K562 (cell line): ENCODE measurements around the gene ZCWPW1. TPM values are rescaled to one million over a fixed set of nuclear protein-coding genes. Genes with fewer than 3 reads are reported as not detected.

Experiments
- ASH1L ChIP-seq: fragments of 450-650 bp; IDR thresholded peaks from 2 replicates; pipeline ENCODE4 v1.6.1; 2018; ENCODE audit warnings: borderline replicate concordance, mild to moderate bottlenecking, low read depth; ENCODE audit not compliant: partially characterized antibody
- C11orf30 ChIP-seq: fragments of 450-650 bp; IDR thresholded peaks from 2 replicates; pipeline ENCODE4 v1.6.1; 2016; ENCODE audit warnings: low read depth, mild to moderate bottlenecking
- CBX8 ChIP-seq: fragments of 200-600 bp; sonication (generic); IDR thresholded peaks from 2 replicates; pipeline ENCODE4 v1.6.1; 2012; ENCODE audit warnings: borderline replicate concordance, mixed run types, low read depth, mild to moderate bottlenecking, moderate library complexity, mixed read lengths, low read length, control low read depth, inconsistent platforms; ENCODE audit not compliant: poor library complexity, severe bottlenecking; ENCODE audit errors: extremely low read depth
- MEF2A ChIP-seq: IDR thresholded peaks from 2 replicates; pipeline ENCODE4 v1.6.1; 2011; ENCODE audit warnings: low read depth, mild to moderate bottlenecking, low read length, moderate library complexity; ENCODE audit not compliant: control insufficient read depth
- NFIC ChIP-seq: fragments of 450-650 bp; IDR thresholded peaks from 2 replicates; pipeline ENCODE4 v1.6.1; 2017; ENCODE audit warnings: mild to moderate bottlenecking, inconsistent platforms
- NFYB ChIP-seq: IDR thresholded peaks from 2 replicates; pipeline ENCODE4 v1.6.1; 2011; ENCODE audit warnings: mild to moderate bottlenecking, moderate library complexity; ENCODE audit not compliant: insufficient read length; ENCODE audit errors: extremely low read depth
- POLR3A ChIP-seq: IDR thresholded peaks from 2 replicates; pipeline ENCODE4 v1.6.1; 2011; ENCODE audit warnings: borderline replicate concordance, mild to moderate bottlenecking, moderate library complexity; ENCODE audit not compliant: insufficient read length, insufficient read depth; ENCODE audit errors: extremely low read depth
- PYGO2 ChIP-seq: fragments of 450-650 bp; IDR thresholded peaks from 2 replicates; pipeline ENCODE4 v1.6.1; 2016; ENCODE audit warnings: mild to moderate bottlenecking, missing genetic modification characterization, moderate library complexity, missing compliant biosample characterization
- TSC22D4 ChIP-seq: fragments of 450-650 bp; IDR thresholded peaks from 2 replicates; pipeline ENCODE4 v1.6.1; 2016; ENCODE audit warnings: missing genetic modification characterization, missing biosample characterization, control low read depth
- polyA plus RNA-seq, 8 experiments: library from polyadenylated mRNA; depleted of rRNA in 4 of 8; stranded (reverse) in 5 of 8; unstranded in 3 of 8; fragments of >200 nt; fragmentation: Nextera tagmentation in 2 of 8; fragmentation: Illumina TruSeq in 1 of 8; extraction: Ambion mirVana in 2 of 8; extraction: Trizol in 1 of 8; gene quantifications; 2 replicates each; pipeline versions ENCODE4 v1.2.1 to v1.2.3, GENCODE V29; 2011 to 2014; ENCODE audit warnings: inconsistent platforms in 1 of 8, missing spikeins in 1 of 8
- total RNA-seq, 7 experiments: library from RNA; depleted of rRNA in 6 of 7; stranded (reverse); fragments of >200 nt in 6 of 7; fragmentation: Illumina TruSeq in 2 of 7; extraction: Trizol in 2 of 7; gene quantifications; 2 replicates each; pipeline versions ENCODE4 v1.2.1 to v1.2.3, GENCODE V29; 2011 to 2021; ENCODE audit warnings: low replicate concordance in 1 of 7
- TF ChIP-seq, protein P1 (sequence below): sonication (generic); formaldehyde crosslinking; IDR thresholded peaks from 2 replicates; pipeline ENCODE4 v1.8.1; 2022; ENCODE audit warnings: missing genetic modification reagents
- TF ChIP-seq, protein P2 (sequence below): fragments of 450-650 bp; formaldehyde crosslinking; IDR thresholded peaks from 2 replicates; pipeline ENCODE4 v1.4.0; 2022; ENCODE audit warnings: mild to moderate bottlenecking, moderate library complexity
- TF ChIP-seq, protein P3 (sequence below): fragments of 450-650 bp; IDR thresholded peaks from 2 replicates; pipeline ENCODE4 v1.6.1; 2016; ENCODE audit warnings: low read depth, mild to moderate bottlenecking, moderate library complexity
- TF ChIP-seq, protein P4 (sequence below): fragments of 450-650 bp; IDR thresholded peaks from 2 replicates; pipeline ENCODE4 v1.7.0; 2016; ENCODE audit warnings: borderline replicate concordance
- TF ChIP-seq, protein P5 (sequence below): fragments of 250-450 bp; sonication (Bioruptor Pico); IDR thresholded peaks from 2 replicates; pipeline ENCODE4 v1.8.0; 2022; ENCODE audit warnings: moderate library complexity, mild to moderate bottlenecking, inconsistent platforms
- TF ChIP-seq, protein P6 (sequence below): sonication (generic); formaldehyde crosslinking; IDR thresholded peaks from 2 replicates; pipeline ENCODE4 v1.8.0; 2022; ENCODE audit warnings: mild to moderate bottlenecking, missing genetic modification reagents

ZCWPW1 gene
- total and polyA plus RNA-seq, 9 of the 15 experiments (the other 6 are each of a cell fraction or from before 2014, with no cell fraction given) = 0.18 to 1.7 (median 1.2) TPM

DNA sequence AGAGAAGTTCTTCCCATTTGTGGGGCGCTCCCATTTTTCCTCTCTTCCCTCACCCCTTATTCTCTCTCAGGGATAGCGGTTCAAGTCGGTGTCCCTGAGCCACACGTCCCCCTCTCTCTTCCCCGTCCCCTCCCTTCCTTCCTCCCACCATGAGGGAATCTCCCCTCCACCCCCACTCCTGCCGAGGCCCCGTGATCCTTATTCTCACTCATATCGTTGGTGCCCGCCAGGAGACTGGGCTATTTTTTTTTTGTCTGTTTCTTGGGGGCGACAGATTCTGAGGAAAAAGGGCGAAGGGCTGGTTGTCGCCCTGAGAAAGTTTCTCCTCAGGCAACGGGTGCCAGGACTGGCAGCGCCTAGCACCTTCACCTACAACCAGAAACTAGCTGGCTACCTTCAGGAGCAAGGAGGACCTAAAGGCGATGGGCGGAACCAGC, 723 bp downstream of the ZCWPW1 start (continued):
- TF ChIP-seq, protein P1, sequence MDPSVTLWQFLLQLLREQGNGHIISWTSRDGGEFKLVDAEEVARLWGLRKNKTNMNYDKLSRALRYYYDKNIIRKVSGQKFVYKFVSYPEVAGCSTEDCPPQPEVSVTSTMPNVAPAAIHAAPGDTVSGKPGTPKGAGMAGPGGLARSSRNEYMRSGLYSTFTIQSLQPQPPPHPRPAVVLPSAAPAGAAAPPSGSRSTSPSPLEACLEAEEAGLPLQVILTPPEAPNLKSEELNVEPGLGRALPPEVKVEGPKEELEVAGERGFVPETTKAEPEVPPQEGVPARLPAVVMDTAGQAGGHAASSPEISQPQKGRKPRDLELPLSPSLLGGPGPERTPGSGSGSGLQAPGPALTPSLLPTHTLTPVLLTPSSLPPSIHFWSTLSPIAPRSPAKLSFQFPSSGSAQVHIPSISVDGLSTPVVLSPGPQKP (CRISPR knock-in tag) = 0 out of 2 replicates have a peak, but pooled peaks have one; percentile 41
- TF ChIP-seq, protein P2, sequence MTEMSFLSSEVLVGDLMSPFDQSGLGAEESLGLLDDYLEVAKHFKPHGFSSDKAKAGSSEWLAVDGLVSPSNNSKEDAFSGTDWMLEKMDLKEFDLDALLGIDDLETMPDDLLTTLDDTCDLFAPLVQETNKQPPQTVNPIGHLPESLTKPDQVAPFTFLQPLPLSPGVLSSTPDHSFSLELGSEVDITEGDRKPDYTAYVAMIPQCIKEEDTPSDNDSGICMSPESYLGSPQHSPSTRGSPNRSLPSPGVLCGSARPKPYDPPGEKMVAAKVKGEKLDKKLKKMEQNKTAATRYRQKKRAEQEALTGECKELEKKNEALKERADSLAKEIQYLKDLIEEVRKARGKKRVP (CRISPR knock-in tag) = peak; percentile 6; the same call in 1 of the 2 replicates
- no peak for TF ChIP-seq NFIC
- TF ChIP-seq, protein P3, sequence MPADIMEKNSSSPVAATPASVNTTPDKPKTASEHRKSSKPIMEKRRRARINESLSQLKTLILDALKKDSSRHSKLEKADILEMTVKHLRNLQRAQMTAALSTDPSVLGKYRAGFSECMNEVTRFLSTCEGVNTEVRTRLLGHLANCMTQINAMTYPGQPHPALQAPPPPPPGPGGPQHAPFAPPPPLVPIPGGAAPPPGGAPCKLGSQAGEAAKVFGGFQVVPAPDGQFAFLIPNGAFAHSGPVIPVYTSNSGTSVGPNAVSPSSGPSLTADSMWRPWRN = no peak
- no peak for TF ChIP-seq CBX8
- no peak for TF ChIP-seq NFYB
- no peak for TF ChIP-seq POLR3A
- TF ChIP-seq, protein P4, sequence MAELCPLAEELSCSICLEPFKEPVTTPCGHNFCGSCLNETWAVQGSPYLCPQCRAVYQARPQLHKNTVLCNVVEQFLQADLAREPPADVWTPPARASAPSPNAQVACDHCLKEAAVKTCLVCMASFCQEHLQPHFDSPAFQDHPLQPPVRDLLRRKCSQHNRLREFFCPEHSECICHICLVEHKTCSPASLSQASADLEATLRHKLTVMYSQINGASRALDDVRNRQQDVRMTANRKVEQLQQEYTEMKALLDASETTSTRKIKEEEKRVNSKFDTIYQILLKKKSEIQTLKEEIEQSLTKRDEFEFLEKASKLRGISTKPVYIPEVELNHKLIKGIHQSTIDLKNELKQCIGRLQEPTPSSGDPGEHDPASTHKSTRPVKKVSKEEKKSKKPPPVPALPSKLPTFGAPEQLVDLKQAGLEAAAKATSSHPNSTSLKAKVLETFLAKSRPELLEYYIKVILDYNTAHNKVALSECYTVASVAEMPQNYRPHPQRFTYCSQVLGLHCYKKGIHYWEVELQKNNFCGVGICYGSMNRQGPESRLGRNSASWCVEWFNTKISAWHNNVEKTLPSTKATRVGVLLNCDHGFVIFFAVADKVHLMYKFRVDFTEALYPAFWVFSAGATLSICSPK = no peak
- TF ChIP-seq, protein P5, sequence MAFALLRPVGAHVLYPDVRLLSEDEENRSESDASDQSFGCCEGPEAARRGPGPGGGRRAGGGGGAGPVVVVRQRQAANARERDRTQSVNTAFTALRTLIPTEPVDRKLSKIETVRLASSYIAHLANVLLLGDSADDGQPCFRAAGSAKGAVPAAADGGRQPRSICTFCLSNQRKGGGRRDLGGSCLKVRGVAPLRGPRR (CRISPR knock-in tag) = peak; percentile 70; the same call in 1 of the 2 replicates
- no peak for TF ChIP-seq MEF2A
- TF ChIP-seq ASH1L = no peak
- TF ChIP-seq, protein P6, sequence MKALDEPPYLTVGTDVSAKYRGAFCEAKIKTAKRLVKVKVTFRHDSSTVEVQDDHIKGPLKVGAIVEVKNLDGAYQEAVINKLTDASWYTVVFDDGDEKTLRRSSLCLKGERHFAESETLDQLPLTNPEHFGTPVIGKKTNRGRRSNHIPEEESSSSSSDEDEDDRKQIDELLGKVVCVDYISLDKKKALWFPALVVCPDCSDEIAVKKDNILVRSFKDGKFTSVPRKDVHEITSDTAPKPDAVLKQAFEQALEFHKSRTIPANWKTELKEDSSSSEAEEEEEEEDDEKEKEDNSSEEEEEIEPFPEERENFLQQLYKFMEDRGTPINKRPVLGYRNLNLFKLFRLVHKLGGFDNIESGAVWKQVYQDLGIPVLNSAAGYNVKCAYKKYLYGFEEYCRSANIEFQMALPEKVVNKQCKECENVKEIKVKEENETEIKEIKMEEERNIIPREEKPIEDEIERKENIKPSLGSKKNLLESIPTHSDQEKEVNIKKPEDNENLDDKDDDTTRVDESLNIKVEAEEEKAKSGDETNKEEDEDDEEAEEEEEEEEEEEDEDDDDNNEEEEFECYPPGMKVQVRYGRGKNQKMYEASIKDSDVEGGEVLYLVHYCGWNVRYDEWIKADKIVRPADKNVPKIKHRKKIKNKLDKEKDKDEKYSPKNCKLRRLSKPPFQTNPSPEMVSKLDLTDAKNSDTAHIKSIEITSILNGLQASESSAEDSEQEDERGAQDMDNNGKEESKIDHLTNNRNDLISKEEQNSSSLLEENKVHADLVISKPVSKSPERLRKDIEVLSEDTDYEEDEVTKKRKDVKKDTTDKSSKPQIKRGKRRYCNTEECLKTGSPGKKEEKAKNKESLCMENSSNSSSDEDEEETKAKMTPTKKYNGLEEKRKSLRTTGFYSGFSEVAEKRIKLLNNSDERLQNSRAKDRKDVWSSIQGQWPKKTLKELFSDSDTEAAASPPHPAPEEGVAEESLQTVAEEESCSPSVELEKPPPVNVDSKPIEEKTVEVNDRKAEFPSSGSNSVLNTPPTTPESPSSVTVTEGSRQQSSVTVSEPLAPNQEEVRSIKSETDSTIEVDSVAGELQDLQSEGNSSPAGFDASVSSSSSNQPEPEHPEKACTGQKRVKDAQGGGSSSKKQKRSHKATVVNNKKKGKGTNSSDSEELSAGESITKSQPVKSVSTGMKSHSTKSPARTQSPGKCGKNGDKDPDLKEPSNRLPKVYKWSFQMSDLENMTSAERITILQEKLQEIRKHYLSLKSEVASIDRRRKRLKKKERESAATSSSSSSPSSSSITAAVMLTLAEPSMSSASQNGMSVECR (CRISPR knock-in tag) = no peak
- TF ChIP-seq C11orf30 = no peak
- no peak for TF ChIP-seq TSC22D4 (tag)
- TF ChIP-seq PYGO2 = no peak
